Esophagus squamous epithelium (tissue), 4 donors: ENCODE data around the gene PHTF2.

Experiments
- CTCF ChIP-seq, 6 experiments: fragments of 450-650 bp in 4 of 6; fragments of 200-600 bp in 2 of 6; sonication (generic) in 2 of 6; IDR thresholded peaks; one replicate each; pipeline ENCODE4 v1.5.1; 2016 to 2019; ENCODE audit warnings: antibody characterized with exemption in 6 of 6, mild to moderate bottlenecking in 4 of 6, moderate library complexity in 4 of 6
- POLR2A ChIP-seq, 4 donors: fragments of 450-650 bp; IDR thresholded peaks; one replicate each; pipeline ENCODE4 v1.6.1; 2017; ENCODE audit warnings: antibody characterized with exemption in 4 of 4, mild to moderate bottlenecking in 4 of 4, moderate library complexity in 3 of 4

- TF ChIP-seq CTCF (IDR thresholded peaks at IDR 0.05) (no peak), POLR2A (IDR thresholded peaks at IDR 0.05) (no peak)
These were observed 29.4 kb downstream of the PHTF2 start for GRCh38 chr7:77827999-77828398.
